ENCODE data around the gene LCTL.
"Not testable (repeated sequence)": the region's sequence is repeated elsewhere in the genome, so short reads cannot be mapped to it uniquely, and the experiment has no call there.

Gene LCTL

GRCh38 chr15:66590435-66590834, 24.6 kb upstream of the LCTL start:
- no peak for DNase-seq

DNA sequence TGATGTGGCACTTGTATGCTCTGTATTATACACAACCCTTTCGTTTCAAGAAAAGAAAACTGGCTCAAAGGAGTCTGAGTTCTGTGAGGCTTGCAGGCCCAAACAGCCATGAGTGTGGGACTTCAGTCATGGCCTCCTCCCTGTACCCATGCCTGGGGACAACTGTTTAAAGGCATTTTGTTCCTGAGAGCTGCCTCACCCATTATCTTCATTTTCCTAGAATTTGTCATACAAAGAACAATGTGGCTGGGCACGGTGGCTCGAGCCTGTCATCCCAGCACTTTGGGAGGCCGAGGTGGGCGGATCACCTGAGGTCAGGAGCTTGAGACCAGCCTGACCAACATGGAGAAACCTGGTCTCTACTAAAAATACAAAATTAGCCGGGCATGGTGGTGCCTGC, 23.6 kb upstream of the LCTL start:
- not testable (repeated sequence) for DNase-seq

DNA sequence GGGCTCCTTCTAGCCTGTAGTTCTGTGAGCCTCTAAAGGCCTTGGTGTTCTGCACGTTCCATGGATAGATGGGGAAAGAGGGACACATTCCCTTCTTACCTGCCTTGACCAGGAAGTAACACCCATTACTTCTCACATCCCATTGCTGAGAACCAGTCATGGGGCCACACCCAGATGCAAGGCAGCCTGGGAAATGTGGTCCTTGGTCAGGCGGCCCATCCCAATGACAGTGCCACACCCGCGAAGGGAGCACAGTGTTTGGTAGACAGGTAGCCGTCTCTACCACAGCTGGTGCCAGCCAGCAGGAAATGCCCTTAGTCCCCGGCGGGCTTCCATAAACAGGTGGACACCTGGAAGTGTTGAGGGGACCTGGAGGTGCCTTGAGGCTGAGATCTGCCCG, 23.2 kb upstream of the LCTL start:
- no peak for DNase-seq

- DNase-seq = no peak
Observed at GRCh38 chr15:66588537-66588936, 22.7 kb upstream of the LCTL start.

DNA sequence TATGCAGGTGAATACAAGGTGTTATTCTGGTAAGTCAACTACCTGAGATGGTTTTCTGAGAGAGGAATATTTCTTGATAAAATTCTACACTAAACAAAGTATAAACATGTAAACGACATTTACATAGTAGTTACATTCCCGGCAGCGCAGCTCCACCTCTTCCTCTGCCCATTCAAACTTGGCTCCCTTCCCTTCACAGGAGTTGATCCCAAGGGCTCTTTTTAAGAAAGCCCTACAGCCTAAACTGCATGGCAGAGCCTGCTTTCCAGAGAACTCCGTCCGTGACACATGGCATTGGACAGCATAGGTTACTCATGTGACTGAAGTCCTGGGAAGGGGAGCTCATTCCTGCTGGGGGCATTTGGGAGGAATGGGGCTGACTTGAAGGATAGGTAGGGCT, 22.0 kb upstream of the LCTL start:
- no peak for DNase-seq

DNA sequence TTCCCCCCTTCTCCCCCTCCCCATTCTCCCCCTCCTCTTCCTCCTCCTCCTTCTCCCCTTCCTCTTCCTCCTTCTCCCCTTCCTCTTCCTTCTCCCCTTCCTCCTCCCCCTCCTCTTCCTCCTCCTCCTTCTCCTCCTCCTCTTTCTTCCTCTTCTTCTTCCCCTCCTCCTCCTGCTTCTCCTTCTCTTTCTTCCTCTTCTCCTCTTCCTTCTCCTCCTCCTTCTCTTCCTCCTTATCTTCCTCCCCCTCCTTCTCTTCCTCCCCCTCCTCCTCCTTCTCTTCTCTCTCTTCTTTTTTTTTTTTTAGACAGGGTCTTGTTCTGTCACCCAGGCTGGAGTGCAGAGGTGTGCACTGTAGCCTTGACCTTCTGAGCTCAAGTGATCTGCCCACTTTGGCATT, 21.2 kb upstream of the LCTL start:
- no peak for DNase-seq

DNA sequence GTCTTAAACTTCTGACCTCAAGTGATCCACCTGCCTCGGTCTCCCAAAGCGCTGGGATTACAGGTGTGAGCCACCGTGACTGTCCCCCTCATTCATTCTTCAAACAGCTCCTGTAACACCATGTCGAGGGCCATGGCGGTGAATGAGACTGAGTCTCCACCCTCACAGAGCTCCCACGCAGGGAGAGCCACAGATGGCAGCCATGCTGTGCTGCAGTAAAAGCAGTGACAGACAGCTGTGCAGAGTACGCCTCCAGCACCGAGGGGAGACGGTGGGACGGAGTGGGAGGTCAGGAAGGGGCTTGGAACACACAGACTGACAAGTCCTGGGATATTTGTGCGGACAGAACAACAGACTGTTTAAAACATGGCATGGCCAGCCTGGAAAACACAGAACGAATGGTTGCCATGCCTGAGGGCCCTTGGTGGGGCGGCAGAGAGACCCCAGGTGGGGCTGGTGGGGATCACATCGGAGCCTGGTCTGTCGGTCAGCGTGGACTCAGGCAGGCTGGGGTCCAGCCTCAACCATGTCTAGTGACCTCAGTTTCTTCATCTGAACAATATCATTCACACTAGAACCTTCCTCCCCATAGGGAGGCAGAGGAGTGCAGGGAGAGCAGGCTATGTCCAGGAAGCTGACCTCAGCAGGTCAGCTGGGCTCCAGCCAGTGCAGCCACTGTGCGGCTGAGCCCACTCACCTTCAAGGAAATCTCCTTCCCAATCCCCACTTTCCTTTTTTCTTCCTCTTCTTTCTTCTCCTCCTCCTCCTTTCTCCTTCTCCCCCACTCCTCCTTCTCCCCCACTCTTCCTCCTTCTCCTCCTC, 20.6 kb upstream of the LCTL start:
- DNase-seq = no peak

DNA sequence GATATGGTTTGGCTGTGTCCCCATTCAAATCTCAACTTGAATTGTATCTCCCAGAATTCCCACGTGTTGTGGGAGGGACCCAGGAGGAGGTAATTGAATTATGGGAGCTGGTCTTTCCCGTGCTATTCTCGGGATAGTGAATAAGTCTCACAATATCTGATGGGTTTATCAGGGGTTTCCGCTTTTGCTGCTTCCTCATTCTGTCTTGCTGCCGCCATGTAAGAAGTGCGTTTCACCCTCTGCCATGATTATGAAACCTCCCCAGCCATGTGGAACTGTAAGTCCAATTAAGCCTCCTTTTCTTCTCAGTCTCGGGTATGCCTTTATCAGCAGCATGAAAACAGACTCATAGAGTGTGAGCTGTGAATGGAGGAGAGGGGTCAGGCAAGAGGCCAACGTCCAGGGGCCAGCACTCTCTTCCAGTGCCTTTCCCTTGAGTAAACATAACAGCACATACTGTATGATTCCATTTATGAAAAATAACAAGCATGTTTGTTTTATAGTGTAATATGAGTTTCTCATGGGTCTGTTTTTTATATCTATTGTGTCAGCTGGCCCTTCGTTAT, 16.3 kb upstream of the LCTL start:
- DNase-seq = no peak

- DNase-seq = no peak
Observed at GRCh38 chr15:66580643-66581042, 14.8 kb upstream of the LCTL start.

- DNase-seq = no peak
Observed at GRCh38 chr15:66578286-66578875, 12.6 kb upstream of the LCTL start.

- DNase-seq = no peak
Observed at GRCh38 chr15:66574596-66574950, 8.8 kb upstream of the LCTL start.

GRCh38 chr15:66573719-66574595, 8.2 kb upstream of the LCTL start:
- no peak for DNase-seq

- DNase-seq = no peak
Observed at GRCh38 chr15:66573348-66573718, 7.5 kb upstream of the LCTL start.

DNA sequence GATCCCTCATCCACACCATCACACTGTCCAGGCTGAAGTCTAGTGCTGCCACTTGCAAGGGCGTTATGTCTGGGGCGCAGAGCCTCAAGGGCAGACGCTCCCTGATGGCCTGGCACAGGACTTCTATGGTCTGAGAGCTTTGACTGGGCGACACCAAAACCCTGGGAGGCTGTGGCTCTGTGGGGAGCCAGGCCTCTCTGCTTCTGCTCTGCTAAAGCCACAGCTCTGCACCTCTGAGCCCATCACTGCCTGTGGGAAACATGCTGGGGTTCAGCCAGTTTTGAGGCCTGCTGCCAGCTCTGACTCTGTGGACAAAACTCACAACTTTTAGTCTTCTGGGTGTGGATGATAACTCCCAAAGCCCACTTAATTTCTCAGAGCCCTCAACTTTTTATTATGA, 6.3 kb upstream of the LCTL start:
- no peak for DNase-seq

GRCh38 chr15:66570842-66571478, 5.2 kb upstream of the LCTL start:
- DNase-seq = no peak

DNA sequence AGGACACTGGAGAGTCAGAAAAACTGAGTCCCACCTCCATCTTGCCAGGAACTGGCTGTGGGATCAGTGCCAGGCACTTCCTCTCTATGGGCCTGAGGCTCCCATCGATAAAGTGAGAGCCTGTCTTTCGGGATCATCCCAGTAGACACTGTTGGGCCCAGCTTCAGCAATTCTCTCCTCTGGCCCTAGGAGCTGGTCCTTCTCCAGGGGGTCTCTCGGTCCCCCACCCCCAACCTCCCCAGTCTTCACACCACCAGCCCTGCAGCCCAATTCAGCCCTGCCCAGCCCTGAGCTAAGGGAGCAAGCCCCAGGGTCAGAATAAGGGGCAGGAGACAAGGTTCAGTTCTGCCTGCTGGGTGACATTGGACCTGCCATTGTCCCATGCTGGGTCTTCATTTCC, 4.5 kb upstream of the LCTL start:
- DNase-seq = no peak

DNA sequence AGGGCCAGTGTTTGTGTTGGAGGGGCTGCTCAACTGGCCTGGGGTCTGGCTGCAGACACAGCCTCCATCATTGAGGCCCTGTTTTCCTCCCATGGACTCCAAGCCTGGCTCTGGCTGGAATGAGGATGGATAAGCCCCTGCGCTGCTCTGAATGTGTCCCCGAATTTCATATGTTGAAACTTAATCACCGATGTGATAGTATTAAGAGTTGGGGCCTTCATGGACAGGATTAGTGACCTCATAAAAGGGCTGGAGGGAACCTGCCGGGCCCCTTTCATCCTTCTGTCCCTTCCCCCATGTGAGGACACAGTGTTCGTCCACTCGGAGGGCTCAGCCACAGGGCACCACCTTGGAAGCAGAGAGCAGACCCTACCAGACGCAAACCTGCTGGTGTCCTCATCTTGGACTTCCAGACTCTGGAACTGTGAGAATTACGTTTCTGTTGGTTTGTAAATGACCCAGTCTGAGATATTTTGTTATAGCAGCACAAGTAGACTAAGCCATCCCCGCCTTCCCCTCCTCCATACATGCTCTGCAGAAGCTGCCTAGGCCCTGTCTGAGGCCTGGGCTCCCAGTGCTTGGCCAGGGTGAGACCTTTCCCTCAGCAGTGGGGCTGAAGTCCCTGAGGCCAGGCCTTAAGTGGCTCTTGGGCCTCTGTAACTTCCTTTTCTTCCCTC, 3.8 kb upstream of the LCTL start:
- DNase-seq = no peak

GRCh38 chr15:66567897-66568296, 2.1 kb upstream of the LCTL start:
- no peak for DNase-seq

- DNase-seq = peak; percentile 24
Observed at GRCh38 chr15:66566963-66567531, 1.2 kb upstream of the LCTL start.

- no peak for DNase-seq
Observed at GRCh38 chr15:66565141-66565641, 607 bp downstream of the LCTL start.

- no peak for DNase-seq
Observed at GRCh38 chr15:66564136-66565041, 1.4 kb downstream of the LCTL start.

All from CD4-positive, alpha-beta T cell treated with Interferon gamma for 1 hour (primary cell).